ENCODE results near the gene MRPL17.

DNA sequence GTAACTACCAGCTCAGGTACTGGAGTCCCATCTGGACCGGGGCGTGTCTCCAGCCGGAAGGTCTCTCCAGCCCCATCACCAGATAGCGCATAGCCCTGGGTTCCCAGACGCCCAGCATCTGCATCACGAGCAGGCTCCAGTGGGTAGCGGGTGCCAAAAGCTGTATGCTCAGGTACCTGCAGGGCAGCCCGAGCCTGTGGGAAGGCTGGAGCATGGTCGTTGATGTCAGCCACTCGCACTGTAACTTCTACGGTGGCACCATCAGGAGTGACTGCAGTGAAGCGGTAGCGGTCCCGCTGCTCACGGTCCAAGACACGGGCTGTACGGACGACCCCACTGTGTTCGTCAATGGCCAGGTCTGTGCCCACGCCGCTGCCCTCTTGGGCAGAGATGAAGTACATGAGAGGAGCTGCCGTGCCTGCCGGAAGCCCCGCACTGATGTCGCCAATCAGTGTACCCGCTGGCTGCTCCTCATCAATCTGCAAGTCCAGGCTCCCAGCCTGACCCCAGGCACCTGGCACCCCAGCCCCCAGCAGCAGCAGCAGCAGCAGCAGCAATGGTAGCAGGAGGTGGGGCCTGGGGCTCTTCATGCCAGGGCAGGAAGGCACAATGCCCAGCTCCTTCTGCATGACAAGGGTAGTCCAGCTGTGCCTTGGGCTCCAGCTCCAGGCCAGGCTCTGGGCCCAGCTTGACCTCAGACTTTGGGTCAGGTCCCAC lies 42.0 kb downstream of the MRPL17 start:
- TF ChIP-seq, protein P1, sequence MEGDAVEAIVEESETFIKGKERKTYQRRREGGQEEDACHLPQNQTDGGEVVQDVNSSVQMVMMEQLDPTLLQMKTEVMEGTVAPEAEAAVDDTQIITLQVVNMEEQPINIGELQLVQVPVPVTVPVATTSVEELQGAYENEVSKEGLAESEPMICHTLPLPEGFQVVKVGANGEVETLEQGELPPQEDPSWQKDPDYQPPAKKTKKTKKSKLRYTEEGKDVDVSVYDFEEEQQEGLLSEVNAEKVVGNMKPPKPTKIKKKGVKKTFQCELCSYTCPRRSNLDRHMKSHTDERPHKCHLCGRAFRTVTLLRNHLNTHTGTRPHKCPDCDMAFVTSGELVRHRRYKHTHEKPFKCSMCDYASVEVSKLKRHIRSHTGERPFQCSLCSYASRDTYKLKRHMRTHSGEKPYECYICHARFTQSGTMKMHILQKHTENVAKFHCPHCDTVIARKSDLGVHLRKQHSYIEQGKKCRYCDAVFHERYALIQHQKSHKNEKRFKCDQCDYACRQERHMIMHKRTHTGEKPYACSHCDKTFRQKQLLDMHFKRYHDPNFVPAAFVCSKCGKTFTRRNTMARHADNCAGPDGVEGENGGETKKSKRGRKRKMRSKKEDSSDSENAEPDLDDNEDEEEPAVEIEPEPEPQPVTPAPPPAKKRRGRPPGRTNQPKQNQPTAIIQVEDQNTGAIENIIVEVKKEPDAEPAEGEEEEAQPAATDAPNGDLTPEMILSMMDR (conservative IDR thresholded peaks at IDR 0.05; ENCODE audit: low read length), result no peak
- TF ChIP-seq EZH2phosphoT487 (IDR thresholded peaks at IDR 0.05; ENCODE audit: borderline replicate concordance, low read depth, low read length), result no peak
